Kidney glomerular epithelial cell (primary cell): ENCODE data around the gene VSTM2B.

ENCODE experiments used
- DNase-seq: peaks from one replicate; lab custom pipeline; 2025; lab: John Stamatoyannopoulos, UW

The VSTM2B gene

GRCh38 chr19:29596080-29596727, 70.4 kb downstream of the VSTM2B start:
- DNase-seq: peak; percentile 2

DNA sequence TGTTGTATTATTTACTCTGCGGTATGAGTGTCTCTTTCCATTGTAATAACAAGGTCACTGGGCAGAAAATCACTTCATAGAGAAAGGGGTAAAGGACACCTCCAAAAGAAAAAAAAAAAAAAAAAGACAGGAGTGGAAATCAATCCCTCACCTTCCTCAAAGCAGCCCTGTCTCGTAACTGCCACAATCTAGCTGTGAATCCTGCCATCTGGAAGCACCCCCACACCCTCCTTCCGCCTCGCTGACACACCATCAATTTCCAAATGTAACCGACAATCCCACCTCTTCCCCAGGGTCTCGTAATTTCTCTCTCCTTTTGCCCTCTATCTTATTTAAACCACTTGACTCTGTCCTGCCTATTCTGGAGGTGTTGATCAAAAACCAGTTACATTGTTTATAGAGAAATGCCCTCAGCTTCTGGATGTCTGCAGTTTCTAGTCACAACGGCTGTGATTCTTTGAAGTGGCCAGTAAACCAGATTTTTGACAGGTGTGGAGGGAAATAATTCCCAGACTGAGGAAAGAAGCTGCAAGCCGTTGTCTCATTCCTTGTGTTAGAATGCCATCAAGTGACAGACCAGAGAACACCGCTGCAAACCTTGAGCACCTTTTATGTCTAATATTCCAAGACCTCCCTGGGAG, 71.2 kb downstream of the VSTM2B start:
- DNase-seq: peak; percentile 37

DNA sequence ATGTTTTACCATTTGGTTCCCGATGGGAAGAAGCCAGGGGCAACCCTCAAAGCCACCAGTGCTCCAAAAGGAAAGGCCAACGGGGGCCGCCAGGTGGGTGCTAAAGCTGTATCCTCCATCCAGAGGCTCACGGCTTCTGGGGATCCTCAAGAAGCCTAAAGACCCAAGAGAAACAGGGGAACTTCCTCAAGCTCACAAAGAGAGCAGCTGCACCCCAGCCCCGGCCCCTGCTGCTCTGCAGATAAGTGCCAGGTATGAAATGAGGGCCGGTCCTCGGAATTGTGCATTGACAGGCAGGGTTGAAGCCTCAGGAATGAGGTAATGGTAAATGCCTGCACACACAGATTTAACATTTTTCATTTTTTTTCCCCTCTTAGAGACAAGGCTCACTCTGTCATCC, 72.2 kb downstream of the VSTM2B start:
- no peak for DNase-seq

DNA sequence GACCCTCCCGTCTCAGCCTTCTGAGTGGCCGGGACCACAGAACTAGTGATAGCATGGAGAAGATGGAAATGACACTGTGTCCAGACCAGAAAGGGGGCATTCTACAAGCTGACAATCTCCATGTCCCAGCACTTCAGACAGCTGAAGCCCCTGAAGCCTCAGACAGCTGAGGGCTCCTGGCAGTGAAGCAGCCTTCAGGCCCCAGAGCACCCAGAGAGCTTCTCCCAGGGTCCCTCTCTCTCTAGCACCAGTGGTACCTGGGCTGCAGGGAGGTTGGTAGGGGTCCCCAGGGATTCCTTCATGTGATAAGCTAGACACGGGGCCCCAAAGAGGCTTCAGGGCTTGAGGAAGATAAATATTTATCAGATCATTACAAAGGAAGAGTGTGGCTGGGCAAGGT, 72.7 kb downstream of the VSTM2B start:
- no peak for DNase-seq

GRCh38 chr19:29603308-29603707, 77.5 kb downstream of the VSTM2B start:
- no peak for DNase-seq

- DNase-seq: peak; percentile 87
Observed at GRCh38 chr19:29605653-29606419, 80.0 kb downstream of the VSTM2B start, which contains the start of gene POP4. TSS of gene POP4 (plus strand) at chr19:29606283. CDS start at chr19:29606319, 36 bp downstream.

DNA sequence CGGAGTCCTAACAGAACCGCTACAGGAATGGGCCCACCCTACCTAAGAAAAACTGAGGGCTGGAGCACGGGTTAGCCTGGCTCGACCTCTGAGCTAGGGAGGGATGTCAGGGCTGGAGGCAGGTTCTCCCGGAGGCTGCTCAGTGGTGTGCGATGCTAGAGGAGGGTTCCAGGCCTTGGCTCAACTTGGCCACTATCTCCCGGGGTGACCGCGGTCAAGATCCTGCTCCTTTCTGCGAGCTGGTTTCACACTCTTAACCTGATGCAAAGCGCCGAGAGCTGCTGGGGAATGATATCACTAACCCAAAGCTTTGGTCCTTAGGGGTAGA, 80.6 kb downstream of the VSTM2B start:
- no peak for DNase-seq

DNA sequence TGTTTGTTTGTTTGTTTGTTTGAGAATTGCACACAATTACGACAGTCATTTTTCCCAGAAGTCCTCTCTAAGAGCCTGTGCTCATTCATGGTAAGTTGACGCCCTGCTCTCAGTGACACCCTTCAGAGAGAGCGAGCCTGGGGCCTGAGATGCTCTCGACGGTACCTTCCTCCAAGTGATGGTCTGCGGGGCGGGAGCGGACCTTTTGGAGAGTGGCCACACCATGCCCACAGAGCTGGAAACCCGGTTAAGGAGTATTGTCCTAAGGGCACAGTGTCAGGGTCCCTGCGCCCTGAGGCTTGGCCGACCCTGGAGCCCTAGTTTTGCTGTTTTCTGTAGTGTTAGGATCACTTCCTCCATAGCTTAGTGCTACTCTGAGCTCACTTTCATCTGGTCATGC, 83.8 kb downstream of the VSTM2B start:
- no peak for DNase-seq

- DNase-seq: no peak
Observed at GRCh38 chr19:29610213-29610573, 84.4 kb downstream of the VSTM2B start.

DNA sequence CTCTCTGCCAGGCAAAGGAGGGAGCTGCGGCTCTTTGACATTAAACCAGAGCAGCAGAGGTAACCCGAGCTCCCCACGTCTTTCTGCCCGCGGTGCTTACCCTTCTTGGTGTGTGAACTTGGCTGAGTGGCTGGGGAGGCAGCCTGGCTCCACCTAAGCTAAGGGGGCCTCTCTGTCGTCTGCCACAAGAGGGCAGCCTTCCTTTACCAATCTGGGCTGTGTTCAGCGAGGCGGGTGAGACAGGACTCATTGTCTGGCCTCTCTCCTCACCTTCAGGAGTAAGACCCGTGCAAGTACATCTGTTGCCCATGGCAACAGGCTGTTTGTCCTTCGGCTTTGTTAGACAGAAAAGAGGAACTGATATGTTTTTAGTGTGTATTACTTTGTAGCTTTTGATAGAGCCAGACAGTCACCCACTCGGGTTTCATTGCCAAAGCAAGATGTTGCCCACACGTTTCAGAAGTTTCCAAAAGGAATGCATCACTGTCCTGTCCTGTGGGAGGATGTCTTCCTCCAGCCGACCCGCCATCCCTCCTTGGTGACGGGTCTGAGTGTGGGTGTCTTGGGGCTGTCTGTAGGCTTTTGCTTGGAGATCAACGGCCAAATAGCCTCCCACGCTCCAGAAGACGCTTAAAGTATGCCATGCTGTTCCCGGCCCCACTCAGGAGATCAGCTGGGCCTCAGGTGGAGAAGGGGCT, 84.9 kb downstream of the VSTM2B start:
- DNase-seq: peak; percentile 73

GRCh38 chr19:29612121-29612520, 86.3 kb downstream of the VSTM2B start:
- DNase-seq: no peak

GRCh38 chr19:29612801-29613595, 87.2 kb downstream of the VSTM2B start:
- DNase-seq: no peak

GRCh38 chr19:29614046-29614445, 88.3 kb downstream of the VSTM2B start:
- no peak for DNase-seq
